AG04450 (cell line): Measurements from ENCODE around the gene HSPA13. TPM values are rescaled to one million over a fixed set of nuclear protein-coding genes. Genes with fewer than 3 reads are reported as not detected.
A peak's percentile ranks its signal among the peaks of the same experiment; 100 is the strongest.

ENCODE experiments used
- CTCF ChIA-PET: fragments of 300-600, 350-600 bp; formaldehyde crosslinking; extraction: SDS; loops from one replicate; lab custom pipeline; 2022; ENCODE audit warnings: antibody characterized with exemption, inconsistent platforms; lab: Charles Lee
- POLR2A ChIA-PET: fragments of 350-600 bp; formaldehyde crosslinking; extraction: SDS; loops from one replicate; lab custom pipeline; 2021; ENCODE audit warnings: antibody characterized with exemption, inconsistent platforms; lab: Yijun Ruan, JAX
- DNase-seq: peaks from one replicate; pipeline ENCODE4 v3.0.0-alpha.2; 2011; ENCODE audit warnings: low read depth, low spot score
- H3K27ac ChIP-seq: one replicate; pipeline ENCODE4 v1.5.1; 2012; ENCODE audit warnings: low read depth, low read length, control low read depth
- H3K27me3 ChIP-seq: one replicate; pipeline ENCODE4 v1.6.0; 2012; ENCODE audit warnings: low read length; ENCODE audit not compliant: control insufficient read depth, insufficient read depth
- H3K4me3 ChIP-seq: 2 replicates; pipeline ENCODE4 v1.5.1; 2011; ENCODE audit warnings: mild to moderate bottlenecking, low read depth, low read length, control low read depth
- H3K9me3 ChIP-seq: 2 replicates; pipeline ENCODE4 v1.5.1; 2012; ENCODE audit warnings: low read length; ENCODE audit not compliant: control insufficient read depth, insufficient read depth
- polyA plus RNA-seq: library from polyadenylated mRNA; depleted of rRNA; stranded (reverse); fragments of >200 nt; gene quantifications from 2 replicates; pipeline ENCODE4 v1.2.3, GENCODE V29; 2011
- TF ChIP-seq, protein P1 (sequence below): IDR thresholded peaks from 2 replicates; pipeline ENCODE4 v1.5.1; 2011; ENCODE audit warnings: low read depth, low read length, control low read depth, inconsistent platforms

The HSPA13 gene
- polyA plus RNA-seq, 1 experiment = 42.9 TPM

- TF ChIP-seq, protein P1, sequence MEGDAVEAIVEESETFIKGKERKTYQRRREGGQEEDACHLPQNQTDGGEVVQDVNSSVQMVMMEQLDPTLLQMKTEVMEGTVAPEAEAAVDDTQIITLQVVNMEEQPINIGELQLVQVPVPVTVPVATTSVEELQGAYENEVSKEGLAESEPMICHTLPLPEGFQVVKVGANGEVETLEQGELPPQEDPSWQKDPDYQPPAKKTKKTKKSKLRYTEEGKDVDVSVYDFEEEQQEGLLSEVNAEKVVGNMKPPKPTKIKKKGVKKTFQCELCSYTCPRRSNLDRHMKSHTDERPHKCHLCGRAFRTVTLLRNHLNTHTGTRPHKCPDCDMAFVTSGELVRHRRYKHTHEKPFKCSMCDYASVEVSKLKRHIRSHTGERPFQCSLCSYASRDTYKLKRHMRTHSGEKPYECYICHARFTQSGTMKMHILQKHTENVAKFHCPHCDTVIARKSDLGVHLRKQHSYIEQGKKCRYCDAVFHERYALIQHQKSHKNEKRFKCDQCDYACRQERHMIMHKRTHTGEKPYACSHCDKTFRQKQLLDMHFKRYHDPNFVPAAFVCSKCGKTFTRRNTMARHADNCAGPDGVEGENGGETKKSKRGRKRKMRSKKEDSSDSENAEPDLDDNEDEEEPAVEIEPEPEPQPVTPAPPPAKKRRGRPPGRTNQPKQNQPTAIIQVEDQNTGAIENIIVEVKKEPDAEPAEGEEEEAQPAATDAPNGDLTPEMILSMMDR = no peak
- Histone ChIP-seq H3K27ac (no peak overlapping the region), H3K27me3 (no peaks in the 10 kb centered on the region), H3K9me3 (no peaks in the 10 kb centered on the region), H3K4me3 (no peak overlapping the region)
- DNase-seq = no peak
- ChIA-PET CTCF (interaction anchor here (1.3 kb wide), 1 partner anchor 1078 kb away, joined by 5 read pairs; no protein-coding TSS in a partner anchor), POLR2A (no interaction called here)
These were observed 22.3 kb upstream of the HSPA13 start for GRCh38 chr21:14405225-14405624.

- ChIA-PET CTCF (interaction anchor here (1.0 to 2.3 kb wide), 5 partner anchors 10 to 1191 kb away, joined by 3 to 30 read pairs (median 17); no protein-coding TSS in a partner anchor), POLR2A (no interaction called here)
- no peaks in the 10 kb centered on the region for H3K9me3 ChIP-seq
- H3K4me3 ChIP-seq = no peak overlapping the region
- no peak for DNase-seq
- H3K27ac ChIP-seq = no peak overlapping the region
- TF ChIP-seq, protein P1 = peak; percentile 66
- no peaks in the 10 kb centered on the region for H3K27me3 ChIP-seq
These were observed 20.9 kb upstream of the HSPA13 start for GRCh38 chr21:14403681-14404318.

GRCh38 chr21:14401217-14401616 lies 18.3 kb upstream of the HSPA13 start:
- H3K27ac ChIP-seq = no peak overlapping the region
- CTCF ChIA-PET = interaction anchor here (2.1 to 2.2 kb wide), 2 partner anchors 1081 to 1152 kb away, joined by 5 to 11 read pairs; no protein-coding TSS in a partner anchor

DNA sequence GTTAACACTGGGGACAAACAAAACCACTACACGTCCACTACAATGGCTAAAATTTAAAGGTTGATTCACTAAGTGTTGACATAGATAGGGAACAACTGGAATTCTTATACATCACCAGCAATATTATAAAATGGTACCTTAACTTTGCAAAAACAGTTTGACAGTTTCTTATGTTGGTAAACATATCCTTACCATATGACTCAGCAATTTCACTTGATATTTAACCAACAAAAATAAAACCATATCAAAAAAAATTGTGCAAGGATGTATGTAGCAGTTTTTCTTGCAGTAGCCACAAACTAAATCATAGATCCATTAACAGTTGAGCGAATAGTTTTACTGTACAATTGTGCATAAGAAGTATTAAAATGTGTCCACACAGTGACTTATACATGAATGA lies 5.3 kb upstream of the HSPA13 start:
- H3K27ac ChIP-seq = no peak overlapping the region
- H3K27me3 ChIP-seq = no peaks in the 10 kb centered on the region
- H3K4me3 ChIP-seq = no peak overlapping the region
- no peak for DNase-seq
- H3K9me3 ChIP-seq = no peaks in the 10 kb centered on the region
- CTCF ChIA-PET = no interaction called here
- TF ChIP-seq, protein P1 = no peak
- POLR2A ChIA-PET = no interaction called here

More at GRCh38 chr21:14401217-14401616, 18.3 kb upstream of the HSPA13 start:
- Histone ChIP-seq H3K9me3 (no peaks in the 10 kb centered on the region), H3K27me3 (no peaks in the 10 kb centered on the region), H3K4me3 (no peak overlapping the region)
- POLR2A ChIA-PET = no interaction called here
- DNase-seq = no peak
- TF ChIP-seq, protein P1 = no peak

GRCh38 chr21:14384453-14384852 lies 1.5 kb upstream of the HSPA13 start:
- H3K27me3 ChIP-seq = no peaks in the 10 kb centered on the region
- POLR2A ChIA-PET = interaction anchor here (0.7 kb wide), 1 partner anchor 19 kb away, joined by 3 read pairs; no protein-coding TSS in a partner anchor
- no peaks in the 10 kb centered on the region for H3K9me3 ChIP-seq
- no peak for DNase-seq
- TF ChIP-seq, protein P1 = no peak
- H3K4me3 ChIP-seq = no peak overlapping the region
- CTCF ChIA-PET = interaction anchor here (0.7 to 1.6 kb wide), 2 partner anchors 19 to 1099 kb away, joined by 5 to 6 read pairs; no protein-coding TSS in a partner anchor
- H3K27ac ChIP-seq = no peak overlapping the region
